Stimulated activated CD8-positive, alpha-beta memory T cell treated with anti-CD3 and anti-CD28 coated beads, Interleukin-7, amount 100 ng/mL, for 4 hours (primary cell): ENCODE results near the gene PSMG4.

ENCODE experiments used
- DNase-seq, 2 donors: peaks; one replicate each; pipeline ENCODE4 v3.0.0-alpha.2; 2020; ENCODE audit warnings: low read depth in 2 of 2

The PSMG4 gene

DNA sequence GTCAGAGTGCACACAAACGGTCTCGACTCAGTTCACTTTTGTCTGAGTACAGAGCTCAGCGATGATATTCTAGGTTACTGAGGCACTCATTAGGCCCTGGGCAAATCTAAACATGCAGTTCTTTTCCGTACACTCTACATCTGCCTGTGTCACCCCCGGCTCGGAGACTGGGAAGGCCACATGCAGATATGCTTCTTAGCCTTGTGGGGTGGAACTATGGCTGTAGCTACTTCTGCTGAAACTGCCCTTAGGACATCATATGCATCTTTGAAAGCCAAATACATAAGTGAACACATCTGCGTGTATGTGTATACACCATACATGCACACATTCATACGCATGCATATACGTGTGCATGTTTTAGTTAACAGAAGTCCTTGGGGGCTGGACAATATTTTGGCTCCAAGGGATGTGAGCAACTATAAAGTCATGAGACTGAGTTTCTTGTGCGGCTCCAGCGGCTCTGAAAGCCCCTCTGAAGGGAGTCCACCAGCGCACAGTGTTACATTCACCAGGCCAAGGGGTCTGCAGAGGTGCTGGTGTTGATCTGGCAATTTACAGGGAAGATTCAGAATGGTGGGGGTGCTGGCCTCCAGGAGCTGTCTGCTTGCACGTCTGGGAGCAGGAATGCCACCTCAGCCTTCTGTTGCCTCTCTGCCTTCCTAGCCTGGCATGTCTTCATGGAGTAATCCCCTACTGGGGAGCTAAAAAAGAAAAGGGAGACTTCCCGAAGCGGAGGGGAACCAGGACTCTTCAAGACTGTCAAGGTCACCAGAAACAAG, 31.6 kb downstream of the PSMG4 start:
- no peak for DNase-seq

DNA sequence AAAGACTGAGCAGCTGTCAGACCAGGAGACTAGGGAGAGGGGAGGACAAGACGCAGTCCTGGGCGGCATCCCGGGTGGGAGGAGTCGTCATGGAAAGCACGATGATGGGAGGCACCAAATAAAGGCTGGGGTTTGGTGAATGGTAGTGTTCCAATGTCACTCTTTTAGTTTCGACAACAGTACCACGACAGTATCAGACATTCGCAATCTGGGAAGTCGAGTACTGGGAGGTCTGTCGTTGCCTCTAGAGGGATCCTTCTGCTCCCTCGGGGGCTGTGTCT, 32.1 kb downstream of the PSMG4 start:
- DNase-seq: no peak

DNA sequence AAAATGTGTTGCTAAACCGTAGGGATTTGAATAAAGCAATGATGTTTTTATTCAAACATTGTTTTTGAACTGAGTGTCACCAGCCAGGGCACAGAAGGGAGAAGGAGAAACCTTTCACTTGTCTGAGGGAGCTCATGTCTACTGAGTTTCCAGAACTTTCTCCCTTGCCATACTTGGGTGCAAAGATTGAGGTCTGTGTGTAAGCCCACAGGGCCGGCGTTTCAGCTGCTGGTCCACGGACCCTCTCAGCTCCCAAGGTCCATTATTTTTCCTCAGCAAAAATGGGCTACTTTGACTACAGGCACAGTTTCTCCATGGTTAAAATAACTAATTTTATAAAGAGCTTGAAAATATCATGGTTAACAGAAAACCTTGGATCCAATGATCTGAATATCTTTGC, 32.6 kb downstream of the PSMG4 start:
- no peak for DNase-seq

DNA sequence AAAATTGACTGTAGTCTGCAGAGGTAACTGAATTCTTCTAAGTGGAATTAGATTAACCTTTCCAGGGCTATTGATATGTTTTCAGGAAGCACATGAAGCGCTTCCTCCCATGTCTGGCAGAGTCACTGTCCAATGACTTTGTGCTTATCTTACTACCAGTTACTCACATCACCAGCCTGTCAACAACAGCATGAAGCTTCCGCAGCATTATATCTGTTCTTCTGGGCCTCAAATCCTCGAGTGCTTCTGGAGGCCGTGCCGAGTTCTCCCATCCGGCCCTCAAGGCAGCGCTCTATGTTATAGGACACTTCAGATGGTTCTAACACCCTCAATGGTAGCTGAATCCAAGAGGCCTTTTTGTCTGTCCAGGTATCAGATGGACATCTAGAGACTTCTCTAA, 33.2 kb downstream of the PSMG4 start:
- no peak for DNase-seq

DNA sequence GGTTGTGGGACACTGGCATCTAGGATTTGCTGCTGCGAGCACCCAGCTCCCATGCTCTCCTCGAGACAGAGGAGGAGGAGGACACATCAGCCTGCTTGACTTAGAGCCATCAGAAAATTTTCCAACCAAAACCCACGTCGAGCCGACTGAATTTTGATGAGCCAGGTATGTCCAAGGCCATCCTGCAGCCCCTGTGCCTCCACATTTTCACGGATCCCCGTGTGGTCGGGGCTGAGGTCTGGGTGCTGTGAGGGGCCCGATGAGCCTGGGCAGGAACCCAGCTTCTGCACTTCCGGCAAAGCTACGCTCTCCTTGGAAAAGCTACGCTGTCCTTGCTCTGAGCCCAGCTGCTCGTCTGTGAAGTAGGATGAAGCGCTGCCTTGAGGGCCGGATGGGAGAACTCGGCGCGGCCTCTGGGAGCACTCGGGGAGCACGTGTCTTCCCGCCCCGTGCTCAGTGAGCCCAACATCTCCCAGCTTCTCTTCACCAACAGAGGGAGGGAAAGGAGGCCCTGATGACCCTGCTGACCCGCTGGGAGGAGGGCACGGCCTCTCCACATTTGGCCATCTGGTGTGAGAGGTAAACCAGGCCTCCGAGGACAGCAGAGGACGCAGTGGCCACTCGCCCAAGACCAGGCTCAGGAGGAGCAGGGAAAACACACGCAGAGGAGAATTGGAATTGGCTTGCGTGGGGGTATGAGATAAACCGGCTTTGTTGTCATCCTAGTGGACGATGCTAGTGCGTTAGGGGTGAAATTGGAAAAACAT, 33.9 kb downstream of the PSMG4 start:
- DNase-seq: no peak

DNA sequence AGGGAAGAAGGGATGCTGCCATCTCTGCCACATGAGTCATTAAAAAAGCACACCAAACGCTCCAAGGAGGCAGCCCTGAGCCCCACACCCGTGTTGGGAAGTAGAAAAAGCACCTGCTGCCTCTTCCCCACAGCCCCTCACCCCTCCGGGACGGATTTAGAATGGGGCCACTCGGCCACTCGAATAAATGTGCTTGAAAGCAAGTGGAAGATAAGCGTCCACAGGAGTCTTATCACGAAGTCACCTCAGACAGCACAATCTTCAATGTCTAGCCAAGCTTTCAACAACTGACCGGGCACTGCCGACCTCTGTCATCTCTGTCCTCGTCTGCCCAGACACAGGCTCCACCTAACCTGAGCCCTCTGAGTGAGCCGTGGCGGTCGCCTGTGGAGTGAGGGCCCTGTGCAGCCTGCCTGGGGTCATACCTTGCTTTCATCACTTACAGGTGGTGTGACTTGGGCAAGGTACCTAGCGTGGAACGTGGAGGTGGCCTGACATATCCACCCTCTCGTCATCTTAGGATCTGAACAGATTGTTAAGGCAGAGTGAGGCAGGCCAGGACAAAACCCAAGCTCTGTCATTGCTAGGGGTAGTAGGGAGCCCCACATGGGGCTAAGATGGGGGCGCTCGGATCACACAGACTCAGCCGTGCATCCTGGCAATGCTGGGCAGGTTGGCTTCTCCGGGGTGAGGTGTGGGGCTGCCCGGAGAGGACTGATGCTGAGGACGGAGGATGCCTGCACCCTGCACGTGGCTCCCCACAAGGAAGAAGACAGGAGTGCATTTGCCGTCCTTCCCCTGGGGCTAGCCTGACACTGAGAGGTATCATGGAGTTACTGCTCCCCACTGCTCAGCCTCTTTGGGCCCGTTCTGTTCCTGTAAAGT, 34.8 kb downstream of the PSMG4 start:
- DNase-seq: no peak

DNA sequence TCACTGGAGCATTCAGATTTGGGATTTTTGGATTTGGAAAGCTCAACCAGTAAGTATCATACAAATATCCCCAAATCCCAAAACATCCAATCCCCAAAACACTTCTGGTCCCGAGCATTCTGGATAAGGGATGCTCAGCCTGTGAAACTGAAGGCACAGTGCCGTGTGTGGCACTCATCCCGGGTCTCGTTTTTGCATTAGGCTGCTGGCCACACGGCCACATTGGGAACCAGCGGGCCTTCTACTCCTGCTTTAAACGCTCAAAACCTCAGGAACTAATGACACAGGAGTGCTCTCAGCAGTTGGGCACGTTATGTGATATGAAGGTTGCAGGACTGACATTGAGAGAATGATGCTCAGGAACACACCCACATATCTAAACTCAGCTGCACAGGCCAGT, 35.6 kb downstream of the PSMG4 start:
- no peak for DNase-seq

DNA sequence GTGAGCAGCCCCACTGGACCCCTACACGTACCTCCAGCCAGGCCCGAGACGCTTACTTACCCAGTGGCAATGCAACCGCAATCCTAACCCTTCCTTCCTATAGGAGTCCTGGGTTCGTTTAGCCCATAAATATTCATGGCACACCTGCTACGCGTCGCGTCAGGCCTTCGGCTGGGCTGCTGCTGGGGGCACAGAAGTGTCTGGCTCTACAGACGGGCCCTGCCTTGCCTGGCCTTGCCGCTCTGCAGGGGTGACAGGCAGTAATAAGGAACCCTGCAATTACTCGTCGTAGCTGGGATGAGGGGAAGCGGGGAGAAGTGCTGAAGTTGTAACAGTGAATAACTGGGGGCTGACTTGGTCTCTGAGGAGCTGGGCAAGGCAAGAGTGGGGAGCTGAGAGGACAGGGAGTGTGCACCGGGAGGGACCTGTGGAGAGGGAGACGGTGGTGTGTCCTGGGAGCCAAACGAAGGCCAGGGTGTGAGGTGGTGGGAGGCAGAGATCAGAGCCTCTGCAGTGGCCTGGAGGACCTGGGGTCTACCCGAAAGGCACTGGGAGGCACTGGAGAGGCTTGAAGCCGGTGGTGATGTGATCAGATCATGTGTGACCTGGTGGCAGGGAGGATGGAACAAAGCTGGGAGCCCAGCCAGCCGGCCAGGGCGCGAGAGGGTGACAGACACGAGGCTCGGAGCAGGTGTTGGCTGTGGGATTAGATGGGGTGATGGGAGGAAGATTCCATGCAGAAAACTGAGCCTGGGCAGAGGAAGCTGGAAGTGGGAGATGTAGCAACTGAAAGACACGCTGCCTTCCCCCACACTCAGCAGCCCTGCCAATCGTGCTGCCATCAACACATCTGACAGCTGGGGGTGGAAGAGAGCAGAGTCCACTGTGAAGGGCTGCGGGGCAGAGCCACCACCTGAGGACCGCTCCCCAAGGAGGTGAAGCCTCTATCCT, 36.4 kb downstream of the PSMG4 start:
- DNase-seq: no peak

DNA sequence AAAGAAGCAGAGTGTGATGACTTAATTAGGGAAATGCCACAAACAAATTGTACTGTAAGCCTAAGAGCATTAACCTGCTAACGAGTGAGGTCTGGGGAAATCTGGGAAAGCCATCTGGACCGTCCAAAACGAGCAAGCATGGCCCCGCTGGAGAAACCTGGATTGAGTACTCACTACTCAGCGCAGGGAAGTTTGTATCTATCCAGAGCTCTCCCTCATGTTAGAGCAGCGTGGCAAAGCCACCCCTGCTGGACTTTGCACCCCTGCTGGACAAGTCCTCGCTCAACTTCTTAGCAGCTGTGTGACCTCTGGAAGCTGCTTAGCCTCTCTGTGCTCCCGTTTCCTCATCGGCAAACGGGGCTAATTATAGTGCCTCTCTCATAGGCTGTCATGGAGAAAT, 37.3 kb downstream of the PSMG4 start:
- no peak for DNase-seq

DNA sequence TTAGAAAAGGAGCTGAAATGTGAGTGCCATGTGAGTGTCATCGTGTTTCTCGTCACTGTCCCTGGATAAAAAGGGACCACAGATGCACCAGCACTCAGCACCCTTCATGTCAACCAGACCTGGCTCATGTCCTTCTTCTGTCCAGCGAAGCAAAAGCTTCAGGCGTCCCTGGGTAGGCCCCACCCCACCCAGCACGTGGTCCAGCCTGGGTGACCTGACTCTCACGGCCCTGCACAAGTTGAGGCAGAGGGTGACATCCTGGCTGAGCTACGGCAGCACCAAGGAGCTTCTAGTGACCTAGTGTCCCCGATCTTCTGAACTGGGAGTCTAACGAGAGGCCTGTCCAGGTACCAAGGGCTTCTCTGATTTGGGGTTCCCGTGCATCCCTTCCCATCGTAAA, 37.8 kb downstream of the PSMG4 start:
- no peak for DNase-seq

DNA sequence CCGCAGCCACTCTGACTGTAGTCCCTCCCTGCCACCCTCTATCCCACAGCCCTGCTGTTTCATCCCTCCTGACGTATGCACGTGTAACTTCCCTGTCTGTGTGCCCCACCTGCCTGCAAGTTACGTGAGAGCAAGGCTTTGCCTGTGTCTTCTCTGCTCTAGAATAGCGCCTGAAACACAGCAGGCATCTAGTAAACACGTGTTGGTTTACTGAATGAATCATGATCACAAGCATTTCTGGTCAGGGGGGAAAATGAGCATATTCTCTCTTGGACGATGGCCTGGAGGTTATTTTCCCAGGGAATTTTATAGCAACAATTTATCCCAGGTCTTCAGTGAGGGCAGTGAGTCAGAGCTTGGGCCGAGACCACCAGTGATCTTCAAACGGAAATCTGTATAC, 38.3 kb downstream of the PSMG4 start:
- no peak for DNase-seq

DNA sequence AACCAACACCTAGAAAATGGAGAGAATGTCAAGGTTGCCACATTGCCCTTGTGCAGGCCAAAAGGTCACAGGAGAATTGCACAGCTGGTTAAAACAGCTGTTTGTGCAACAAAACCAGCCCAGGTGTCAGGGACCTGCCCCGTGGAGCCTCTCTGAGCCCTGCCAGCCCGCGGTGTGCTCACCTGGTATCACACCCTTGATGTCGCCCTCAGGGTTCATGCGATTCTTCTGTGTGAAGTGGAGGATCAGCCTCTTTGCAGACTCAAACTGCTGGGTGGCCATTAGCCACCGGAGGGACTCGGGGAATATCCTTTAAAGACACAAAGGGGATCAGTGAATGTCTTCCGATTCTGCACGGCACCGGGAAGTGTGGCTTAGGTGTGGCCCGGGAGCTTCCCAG, 39.2 kb downstream of the PSMG4 start:
- no peak for DNase-seq

DNA sequence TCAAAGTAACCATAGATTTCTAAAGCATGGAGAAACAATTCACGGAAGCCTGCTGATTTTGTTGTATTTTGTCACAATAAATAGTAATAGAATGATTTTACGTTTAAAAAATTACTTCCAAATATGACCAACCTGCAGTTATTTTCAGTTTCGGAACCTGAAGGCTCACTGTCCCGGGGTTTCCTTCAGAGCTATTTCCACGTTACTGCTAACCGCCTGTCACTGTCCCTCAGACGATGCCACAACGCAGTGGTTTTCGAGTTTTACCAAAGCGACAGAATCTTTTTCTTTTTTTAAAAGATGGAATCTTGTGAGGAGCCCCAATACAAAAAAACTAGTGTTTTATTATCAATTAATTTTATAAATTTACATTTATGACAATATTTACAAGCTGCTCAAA, 40.5 kb downstream of the PSMG4 start:
- DNase-seq: no peak

DNA sequence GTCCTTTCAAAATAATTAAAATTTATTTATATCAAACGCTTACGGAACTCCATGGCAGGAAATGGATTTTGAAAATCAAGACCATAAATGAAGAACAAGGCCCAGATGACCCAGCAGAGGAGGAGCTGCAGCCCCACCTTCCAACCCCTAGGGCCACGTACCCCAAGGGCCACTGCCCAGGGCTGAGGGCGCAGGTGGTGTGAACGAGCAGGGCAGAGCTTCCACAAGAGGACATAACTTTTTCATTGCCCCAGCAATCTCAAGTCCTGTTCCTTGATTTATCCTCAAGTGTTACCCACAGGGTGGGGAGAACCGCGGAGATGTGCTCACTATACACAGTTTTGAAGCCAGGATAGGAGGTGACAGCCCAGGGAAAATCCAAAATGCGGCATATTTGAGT, 42.8 kb downstream of the PSMG4 start:
- no peak for DNase-seq

DNA sequence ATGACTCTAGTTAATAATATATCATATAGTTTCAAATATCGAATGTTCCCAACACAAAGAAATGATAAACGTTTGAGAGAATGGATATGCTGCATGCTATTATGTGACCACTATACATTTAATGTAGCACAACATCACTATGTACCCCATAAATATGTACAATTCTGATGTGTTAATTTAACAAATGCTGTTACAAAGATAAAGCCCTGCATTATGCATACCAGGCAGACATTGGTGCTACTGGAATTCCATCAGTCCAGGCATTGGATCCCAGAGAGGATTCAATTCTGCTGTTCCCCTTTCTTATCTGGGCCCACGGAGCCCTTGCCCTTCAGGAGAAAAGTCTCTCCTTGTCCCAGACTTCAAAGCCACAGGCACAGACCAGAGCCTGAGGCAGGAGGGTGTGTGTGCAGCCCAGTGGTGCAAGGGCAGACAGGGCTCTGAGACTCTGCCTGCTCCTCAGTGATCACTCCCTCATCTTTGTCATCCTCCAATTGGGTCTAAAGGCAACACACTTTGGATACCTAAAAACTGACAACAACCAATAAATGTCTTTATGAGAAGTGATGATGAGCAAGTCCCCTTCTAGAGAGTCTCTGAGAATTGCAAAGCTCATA, 45.2 kb downstream of the PSMG4 start:
- no peak for DNase-seq

DNA sequence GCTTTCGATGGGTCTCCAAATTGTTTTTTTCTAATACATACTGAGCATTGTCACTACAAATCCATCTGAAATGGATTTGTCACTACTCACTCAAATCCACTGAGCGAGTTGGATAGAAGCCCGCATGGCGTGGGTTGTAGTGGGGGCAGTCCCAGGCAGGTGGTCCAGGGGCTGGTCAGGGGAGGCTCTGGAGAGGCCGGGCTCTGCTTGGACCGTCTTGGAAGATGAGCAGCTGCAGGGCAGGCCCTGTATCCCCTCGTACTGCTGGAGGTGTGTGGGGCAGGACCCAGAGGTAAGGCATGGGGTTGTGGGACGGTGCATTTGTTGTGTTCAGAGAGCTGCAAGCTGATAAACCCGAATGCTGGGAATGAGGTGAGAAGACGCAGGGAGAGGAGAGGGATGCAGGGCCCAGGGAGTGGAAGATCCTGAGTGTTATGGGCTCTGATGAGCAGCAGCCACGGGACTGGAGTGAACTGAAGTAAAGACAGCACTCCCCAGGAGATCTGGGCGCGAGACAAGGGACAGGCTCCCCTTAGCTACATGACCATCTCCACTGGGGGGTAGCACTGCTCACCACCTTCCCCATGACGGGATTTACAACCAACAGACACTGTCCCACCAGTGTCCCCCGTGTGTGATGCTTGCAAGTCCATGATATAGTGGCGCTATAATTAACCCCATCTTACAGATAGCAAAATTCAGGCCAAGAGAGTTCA, 45.9 kb downstream of the PSMG4 start:
- no peak for DNase-seq

DNA sequence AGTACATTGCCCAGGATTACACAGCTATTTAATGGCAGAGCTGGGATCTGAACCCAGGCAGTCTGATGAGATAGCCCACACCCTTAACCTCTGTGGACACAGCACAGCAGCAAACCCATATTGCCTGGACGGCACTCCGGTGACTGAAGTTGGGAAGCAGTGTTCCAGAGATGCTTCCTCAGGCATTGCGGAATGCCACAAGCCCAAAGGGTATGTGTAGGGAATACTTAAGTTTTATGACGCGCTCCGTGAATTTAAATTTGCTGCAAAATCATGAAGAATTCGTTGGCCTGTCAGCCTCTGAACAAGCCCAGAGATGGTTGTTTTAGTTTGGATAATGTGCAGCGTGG, 46.4 kb downstream of the PSMG4 start:
- DNase-seq: no peak

DNA sequence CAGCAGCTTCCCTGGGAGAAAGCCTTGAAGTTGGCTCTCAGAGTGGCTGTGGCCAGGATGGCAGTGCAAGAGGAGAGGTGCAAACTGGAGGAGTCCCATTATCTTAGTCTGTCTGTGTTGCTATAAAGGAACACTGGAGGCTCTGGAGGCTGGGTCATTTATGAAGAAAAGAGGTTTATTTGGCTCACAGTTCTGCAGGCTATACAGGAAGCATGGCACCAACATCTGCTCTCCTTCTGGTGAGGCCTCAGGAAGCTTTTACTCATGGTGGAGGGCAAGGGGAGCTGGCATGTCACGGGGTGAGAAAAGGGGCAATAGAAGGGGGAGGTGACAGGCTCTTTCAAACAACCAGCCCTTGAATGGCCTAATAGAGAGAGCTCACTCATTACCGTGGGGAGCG, 47.1 kb downstream of the PSMG4 start:
- DNase-seq: no peak

DNA sequence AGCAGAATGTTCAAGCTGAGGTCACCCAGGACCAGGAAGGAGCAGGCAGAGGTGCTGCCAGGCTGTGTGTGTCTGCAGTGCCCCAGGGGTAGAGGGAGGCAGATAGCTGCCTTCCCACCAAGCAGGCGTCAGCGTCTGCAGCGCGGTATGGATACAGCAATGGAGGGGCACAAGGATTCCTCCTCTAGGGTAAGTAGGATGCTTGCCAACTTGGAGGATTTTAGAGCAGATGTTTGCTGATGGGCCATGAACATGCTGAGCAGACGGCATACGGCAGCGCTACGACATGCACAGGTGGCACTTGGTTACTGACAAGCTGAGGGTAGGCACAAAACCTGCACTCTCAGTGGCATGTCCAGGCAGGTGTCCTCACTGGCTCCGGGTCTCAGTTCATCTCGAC, 48.1 kb downstream of the PSMG4 start:
- no peak for DNase-seq

DNA sequence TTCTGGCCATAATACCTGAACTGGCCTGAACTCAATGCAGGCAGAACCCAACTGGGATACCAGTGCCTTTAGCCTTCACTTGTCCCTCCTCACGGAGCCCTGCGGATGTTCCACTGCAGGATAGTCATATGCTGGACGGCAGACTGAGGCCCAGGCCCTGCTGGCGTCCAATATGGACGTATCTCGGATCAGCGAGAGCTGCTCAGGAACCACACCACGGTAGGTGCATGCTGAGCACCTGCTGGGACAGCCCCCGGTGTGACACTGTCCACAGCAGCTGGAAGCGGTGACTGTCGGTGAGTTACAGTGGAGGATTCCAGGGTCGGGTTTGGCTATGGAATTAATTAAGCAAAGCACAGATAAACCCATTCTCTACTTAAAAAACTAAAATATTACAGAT, 48.7 kb downstream of the PSMG4 start:
- DNase-seq: no peak

DNA sequence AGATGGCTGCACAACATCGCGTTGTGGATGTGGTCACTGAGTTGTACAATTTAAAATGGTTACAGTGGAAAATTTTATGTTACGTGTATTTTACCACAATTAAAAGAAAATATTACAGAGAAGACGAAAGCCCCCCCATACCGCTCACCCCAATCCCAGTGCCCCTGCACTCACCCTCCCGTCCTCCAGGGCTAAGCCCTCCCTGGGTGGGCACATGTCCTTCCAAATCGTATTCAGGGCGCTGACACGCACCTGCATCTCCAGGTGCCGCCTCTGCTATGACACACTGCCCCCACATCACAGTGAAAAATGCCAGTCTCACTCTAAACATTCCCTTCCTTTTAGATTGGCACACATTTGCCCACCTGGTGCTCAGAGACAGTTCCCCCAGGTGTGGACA, 49.4 kb downstream of the PSMG4 start:
- DNase-seq: no peak
